ENCODE results near the gene SIVA1.

DNA sequence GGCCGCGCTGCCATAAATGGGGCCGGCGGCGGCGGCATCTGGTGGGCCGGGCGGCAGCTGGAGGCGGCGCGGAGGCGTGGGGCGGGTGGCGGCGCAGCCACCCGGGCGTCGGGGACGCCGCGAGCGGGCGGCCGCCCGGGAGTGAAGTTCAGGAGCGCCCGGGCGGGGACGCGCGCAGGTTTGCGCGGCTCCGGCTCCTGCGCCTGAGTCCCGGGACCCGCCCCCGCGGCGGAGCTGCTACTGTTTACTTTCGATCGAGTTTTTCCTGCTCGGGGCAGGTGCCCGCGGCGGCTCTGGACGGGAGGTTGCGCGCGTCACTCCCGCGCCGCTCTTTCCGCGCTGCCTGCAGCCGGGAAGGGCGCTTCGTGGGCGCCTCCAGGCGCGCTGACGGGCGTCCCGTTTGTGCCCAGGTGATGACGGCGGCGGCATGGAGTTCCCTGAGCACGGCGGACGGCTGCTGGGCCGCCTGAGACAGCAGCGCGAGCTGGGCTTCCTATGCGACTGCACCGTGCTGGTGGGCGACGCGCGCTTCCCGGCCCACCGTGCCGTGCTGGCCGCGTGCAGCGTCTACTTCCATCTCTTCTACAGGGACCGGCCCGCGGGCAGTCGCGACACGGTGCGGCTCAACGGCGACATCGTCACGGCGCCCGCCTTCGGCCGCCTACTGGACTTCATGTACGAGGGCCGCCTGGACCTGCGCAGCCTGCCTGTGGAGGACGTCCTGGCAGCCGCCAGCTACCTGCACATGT lies 48.0 kb downstream of the SIVA1 start, which contains the start of gene ZBTB42:
- TF ChIP-seq, protein P1, sequence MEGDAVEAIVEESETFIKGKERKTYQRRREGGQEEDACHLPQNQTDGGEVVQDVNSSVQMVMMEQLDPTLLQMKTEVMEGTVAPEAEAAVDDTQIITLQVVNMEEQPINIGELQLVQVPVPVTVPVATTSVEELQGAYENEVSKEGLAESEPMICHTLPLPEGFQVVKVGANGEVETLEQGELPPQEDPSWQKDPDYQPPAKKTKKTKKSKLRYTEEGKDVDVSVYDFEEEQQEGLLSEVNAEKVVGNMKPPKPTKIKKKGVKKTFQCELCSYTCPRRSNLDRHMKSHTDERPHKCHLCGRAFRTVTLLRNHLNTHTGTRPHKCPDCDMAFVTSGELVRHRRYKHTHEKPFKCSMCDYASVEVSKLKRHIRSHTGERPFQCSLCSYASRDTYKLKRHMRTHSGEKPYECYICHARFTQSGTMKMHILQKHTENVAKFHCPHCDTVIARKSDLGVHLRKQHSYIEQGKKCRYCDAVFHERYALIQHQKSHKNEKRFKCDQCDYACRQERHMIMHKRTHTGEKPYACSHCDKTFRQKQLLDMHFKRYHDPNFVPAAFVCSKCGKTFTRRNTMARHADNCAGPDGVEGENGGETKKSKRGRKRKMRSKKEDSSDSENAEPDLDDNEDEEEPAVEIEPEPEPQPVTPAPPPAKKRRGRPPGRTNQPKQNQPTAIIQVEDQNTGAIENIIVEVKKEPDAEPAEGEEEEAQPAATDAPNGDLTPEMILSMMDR (IDR thresholded peaks at IDR 0.05) = no peak
- no peak for TF ChIP-seq POLR2A (IDR thresholded peaks at IDR 0.05)
